Activated naive CD4-positive, alpha-beta T cell (primary cell): ENCODE results near the gene ADGRB2.

Experiments
- DNase-seq, 4 experiments: peaks; one replicate each; lab custom pipeline; 2025; lab: John Stamatoyannopoulos, UW

The ADGRB2 gene

GRCh38 chr1:31795801-31796621 is 31.9 kb upstream of the ADGRB2 start:
- no peak for DNase-seq

- DNase-seq, result no peak
These were observed 31.0 kb upstream of the ADGRB2 start for GRCh38 chr1:31795096-31795675.

GRCh38 chr1:31793586-31794285 is 29.6 kb upstream of the ADGRB2 start:
- no peak for DNase-seq

GRCh38 chr1:31793086-31793485 is 28.9 kb upstream of the ADGRB2 start:
- no peak for DNase-seq

- no peak for DNase-seq
These were observed 28.4 kb upstream of the ADGRB2 start for GRCh38 chr1:31792541-31792940.

GRCh38 chr1:31792116-31792515 is 28.0 kb upstream of the ADGRB2 start:
- no peak for DNase-seq

- DNase-seq, result no peak
These were observed 27.2 kb upstream of the ADGRB2 start for GRCh38 chr1:31791131-31791858.

GRCh38 chr1:31790641-31791091 is 26.5 kb upstream of the ADGRB2 start:
- no peak for DNase-seq

- DNase-seq, result no peak
These were observed 26.0 kb upstream of the ADGRB2 start for GRCh38 chr1:31790140-31790539.

GRCh38 chr1:31789259-31790065 is 25.3 kb upstream of the ADGRB2 start:
- DNase-seq, result peak; percentile 91 to 97 (median 94)

GRCh38 chr1:31788825-31789256 is 24.7 kb upstream of the ADGRB2 start:
- no peak for DNase-seq

GRCh38 chr1:31788138-31788824 is 24.1 kb upstream of the ADGRB2 start:
- peak; percentile 61 to 78 (median 72) for DNase-seq

- no peak for DNase-seq
These were observed 23.6 kb upstream of the ADGRB2 start for GRCh38 chr1:31787786-31788137.

GRCh38 chr1:31787261-31787660 is 23.1 kb upstream of the ADGRB2 start:
- no peak for DNase-seq

- no peak for DNase-seq
These were observed 22.4 kb upstream of the ADGRB2 start for GRCh38 chr1:31786366-31787060.

- DNase-seq, result no peak
These were observed 21.8 kb upstream of the ADGRB2 start for GRCh38 chr1:31785947-31786290.

- DNase-seq, result no peak
These were observed 21.1 kb upstream of the ADGRB2 start for GRCh38 chr1:31785020-31785946.

- no peak for DNase-seq
These were observed 20.3 kb upstream of the ADGRB2 start for GRCh38 chr1:31784356-31785019.

GRCh38 chr1:31783846-31784245 is 19.7 kb upstream of the ADGRB2 start:
- no peak for DNase-seq
